ENCODE measurements around the gene CYP2R1.

GRCh38 chr11:14938936-14939335 lies 46.9 kb upstream of the CYP2R1 start:
- no peak for TF ChIP-seq CTCF (conservative IDR thresholded peaks at IDR 0.05)
- TF ChIP-seq ZFX (IDR thresholded peaks at IDR 0.05) = no peak

All from C4-2B (cell line).